ENCODE measurements around the gene PPP1R13B.

DNA sequence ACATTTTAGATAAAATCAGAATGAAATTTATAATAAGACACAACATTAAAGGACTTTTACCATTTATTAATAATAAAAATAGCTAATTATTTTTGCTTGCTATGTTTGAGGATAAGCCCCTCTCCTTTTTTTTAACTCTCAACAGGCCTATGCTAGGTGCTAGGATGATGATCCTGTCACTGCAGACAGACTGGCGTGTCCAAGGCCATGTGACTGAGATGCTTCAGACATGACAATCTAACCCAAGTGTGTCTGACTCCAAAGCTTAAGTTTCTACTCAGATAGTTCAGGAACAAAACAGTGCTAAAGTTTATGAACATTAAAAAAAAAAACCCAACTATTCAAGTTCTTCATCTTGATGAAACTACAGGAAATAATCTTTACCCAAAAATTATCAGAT, 29.8 kb downstream of the PPP1R13B start:
- TF ChIP-seq, protein P1, sequence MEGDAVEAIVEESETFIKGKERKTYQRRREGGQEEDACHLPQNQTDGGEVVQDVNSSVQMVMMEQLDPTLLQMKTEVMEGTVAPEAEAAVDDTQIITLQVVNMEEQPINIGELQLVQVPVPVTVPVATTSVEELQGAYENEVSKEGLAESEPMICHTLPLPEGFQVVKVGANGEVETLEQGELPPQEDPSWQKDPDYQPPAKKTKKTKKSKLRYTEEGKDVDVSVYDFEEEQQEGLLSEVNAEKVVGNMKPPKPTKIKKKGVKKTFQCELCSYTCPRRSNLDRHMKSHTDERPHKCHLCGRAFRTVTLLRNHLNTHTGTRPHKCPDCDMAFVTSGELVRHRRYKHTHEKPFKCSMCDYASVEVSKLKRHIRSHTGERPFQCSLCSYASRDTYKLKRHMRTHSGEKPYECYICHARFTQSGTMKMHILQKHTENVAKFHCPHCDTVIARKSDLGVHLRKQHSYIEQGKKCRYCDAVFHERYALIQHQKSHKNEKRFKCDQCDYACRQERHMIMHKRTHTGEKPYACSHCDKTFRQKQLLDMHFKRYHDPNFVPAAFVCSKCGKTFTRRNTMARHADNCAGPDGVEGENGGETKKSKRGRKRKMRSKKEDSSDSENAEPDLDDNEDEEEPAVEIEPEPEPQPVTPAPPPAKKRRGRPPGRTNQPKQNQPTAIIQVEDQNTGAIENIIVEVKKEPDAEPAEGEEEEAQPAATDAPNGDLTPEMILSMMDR (conservative IDR thresholded peaks at IDR 0.05; ENCODE audit: low read length), result no peak
- TF ChIP-seq EZH2phosphoT487 (IDR thresholded peaks at IDR 0.05; ENCODE audit: borderline replicate concordance, low read depth, low read length), result no peak
